Right cardiac atrium (tissue), 5 donors: Measurements from ENCODE around the gene MPND. TPM values are rescaled to one million over a fixed set of nuclear protein-coding genes. Genes with fewer than 3 reads are reported as not detected.

Experiments
- ATAC-seq, 2 donors: fragments of 200-7000 bp; cut with Tn5 transposase; one replicate each; pipeline versions ENCODE4 v1.8.0 to v1.9.1; 2020; ENCODE audit warnings: moderate library complexity in 2 of 2, mild to moderate bottlenecking in 1 of 2
- DNase-seq, 3 donors: peaks; one replicate each; pipeline ENCODE4 v3.0.0-alpha.2; 2020
- H3K27ac ChIP-seq: one replicate; pipeline ENCODE4 v1.5.1; 2013; ENCODE audit warnings: mild to moderate bottlenecking, low read length, control low read depth, moderate library complexity
- H3K27me3 ChIP-seq: one replicate; pipeline ENCODE4 v1.6.1; 2013; ENCODE audit not compliant: control insufficient read depth, insufficient read depth
- H3K4me1 ChIP-seq: one replicate; pipeline ENCODE4 v1.6.1; 2013; ENCODE audit warnings: low read length; ENCODE audit not compliant: control insufficient read depth, insufficient read depth
- H3K4me3 ChIP-seq: one replicate; pipeline ENCODE4 v1.5.1; 2013; ENCODE audit warnings: low read length, control low read depth
- H3K9me3 ChIP-seq: one replicate; pipeline ENCODE4 v1.6.1; 2013; ENCODE audit warnings: low read length; ENCODE audit not compliant: control insufficient read depth
- WGBS: extraction: QIAGEN DNeasy Blood & Tissue Kit; methylation state at CpG from one replicate; pipeline ENCODE4 v1.1.7; 2013; 5-methylcytosine and 5-hydroxymethylcytosine counted together
- intact Hi-C, 4 donors: fragments of 100-400 bp; cut with DNase I; formaldehyde crosslinking; loops; one replicate each; pipeline versions ENCODE4 v1.11.0 to v1.14.0; 2022 to 2023
- polyA plus RNA-seq: library from polyadenylated mRNA; stranded (reverse); fragments of 200-250 nt; gene quantifications from one replicate; pipeline ENCODE4 v1.2.3, GENCODE V29; 2013
- total RNA-seq, 4 donors: library from RNA; stranded (reverse); fragmentation: NEBNext Ultra II Directional; extraction: Animal tissue kit (Norgen Biotek cat#: 25700); gene quantifications; one replicate each; pipeline ENCODE4 v1.2.1, GENCODE V29; 2021
- donor health status: healthy with polysubstance abuse.
- donor health status: DM: no; HTN: yes; CAD: no.
- donor health status: DM: no; HTN: no; CAD: no.
- donor health status: DM: no; HTN: yes; CAD: no; lungs with severe emphysema.
- donor health status: DM: yes; HTN: yes; CAD: no.

MPND gene
- total and polyA plus RNA-seq, 5 donors = 22.8 to 25.8 (median 24.9) TPM

- intact Hi-C loops = no loop called here
- ATAC-seq (peak in 1 of 2 donors; percentile 8), DNase-seq (peak in 2 of 3 donors; percentile 36 to 67)
- peaks cover 35% of the 10 kb centered on the region for H3K4me1 ChIP-seq
- peak overlapping the region; percentile 24 for H3K27ac ChIP-seq
- no peaks in the 10 kb centered on the region for H3K9me3 ChIP-seq
- no peak overlapping the region for H3K4me3 ChIP-seq
- no peaks in the 10 kb centered on the region for H3K27me3 ChIP-seq
- 61% methylated on average over 16 of the region's 16 CpGs for WGBS
Measured at GRCh38 chr19:4388337-4389063, 45.1 kb downstream of the MPND start.

GRCh38 chr19:4389064-4389375 is 45.7 kb downstream of the MPND start:
- DNase-seq (peak in 1 of 3 donors; percentile 55), ATAC-seq (no peak)
- Histone ChIP-seq H3K4me1 (peaks cover 37% of the 10 kb centered on the region), H3K27me3 (no peaks in the 10 kb centered on the region), H3K4me3 (no peak overlapping the region), H3K9me3 (no peaks in the 10 kb centered on the region), H3K27ac (no peak overlapping the region)
- 63% methylated on average over 9 of the region's 9 CpGs for WGBS
- intact Hi-C loops = no loop called here

DNA sequence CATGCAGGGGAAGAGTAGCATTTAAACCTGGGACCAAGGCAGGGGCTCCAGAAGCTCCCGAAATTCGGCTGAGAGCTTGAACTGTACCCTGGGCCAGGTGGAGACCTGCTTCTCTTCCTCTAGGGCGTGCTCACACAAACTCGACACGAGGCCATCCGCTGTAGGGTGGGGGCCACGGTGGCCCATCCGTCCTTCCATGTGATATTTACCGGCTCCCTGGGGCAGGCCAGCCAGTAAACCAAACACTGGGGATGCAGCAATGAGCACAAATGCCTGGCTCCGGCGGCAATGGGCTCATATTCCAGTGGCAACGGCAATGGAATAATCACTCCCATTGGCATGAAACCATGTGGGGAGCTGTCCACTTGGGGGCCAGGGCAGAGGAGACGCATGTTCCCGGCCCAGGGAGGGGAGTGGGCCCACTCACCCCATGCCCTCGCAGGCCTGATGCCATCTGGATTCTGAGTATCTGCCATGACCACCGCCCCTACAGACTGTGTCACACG is 46.2 kb downstream of the MPND start:
- ATAC-seq = peak; percentile 1 to 27
- Histone ChIP-seq H3K27ac (peak overlapping the region; percentile 65), H3K9me3 (no peaks in the 10 kb centered on the region), H3K27me3 (no peaks in the 10 kb centered on the region), H3K4me1 (peaks cover 40% of the 10 kb centered on the region), H3K4me3 (no peak overlapping the region)
- DNase-seq = peak in 2 of 3 donors; percentile 23 to 52
- 43% methylated on average over 17 of the region's 17 CpGs for WGBS
- intact Hi-C loops = no loop called here

DNA sequence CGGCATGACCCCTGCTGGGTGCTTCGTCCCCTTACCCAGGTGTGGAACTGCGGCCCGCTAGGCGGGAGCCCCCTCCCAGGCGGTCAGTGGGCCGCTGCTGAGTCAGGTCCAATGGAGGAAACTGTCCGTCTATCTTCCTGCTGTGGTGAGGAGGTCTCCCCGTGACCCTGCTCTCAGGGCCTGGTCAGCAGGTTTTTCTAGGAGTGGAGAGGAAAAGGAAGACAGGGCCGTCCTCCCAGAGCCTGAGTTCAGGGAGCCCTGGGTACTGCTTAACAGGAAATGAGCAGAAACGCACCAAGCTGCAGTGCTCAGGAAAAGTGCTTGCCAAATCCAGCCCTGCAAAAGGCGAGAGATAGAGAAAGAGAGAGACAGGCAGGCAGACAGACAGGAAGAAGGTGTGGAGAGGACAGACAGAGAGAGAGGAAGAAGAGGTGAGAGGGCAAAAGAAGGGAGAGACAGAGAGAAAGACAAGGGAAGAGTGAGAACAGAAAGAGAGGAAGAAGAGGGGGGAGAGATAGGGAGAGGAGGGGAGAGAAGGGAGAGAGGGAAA is 46.7 kb downstream of the MPND start:
- intact Hi-C loops = no loop called here

DNA sequence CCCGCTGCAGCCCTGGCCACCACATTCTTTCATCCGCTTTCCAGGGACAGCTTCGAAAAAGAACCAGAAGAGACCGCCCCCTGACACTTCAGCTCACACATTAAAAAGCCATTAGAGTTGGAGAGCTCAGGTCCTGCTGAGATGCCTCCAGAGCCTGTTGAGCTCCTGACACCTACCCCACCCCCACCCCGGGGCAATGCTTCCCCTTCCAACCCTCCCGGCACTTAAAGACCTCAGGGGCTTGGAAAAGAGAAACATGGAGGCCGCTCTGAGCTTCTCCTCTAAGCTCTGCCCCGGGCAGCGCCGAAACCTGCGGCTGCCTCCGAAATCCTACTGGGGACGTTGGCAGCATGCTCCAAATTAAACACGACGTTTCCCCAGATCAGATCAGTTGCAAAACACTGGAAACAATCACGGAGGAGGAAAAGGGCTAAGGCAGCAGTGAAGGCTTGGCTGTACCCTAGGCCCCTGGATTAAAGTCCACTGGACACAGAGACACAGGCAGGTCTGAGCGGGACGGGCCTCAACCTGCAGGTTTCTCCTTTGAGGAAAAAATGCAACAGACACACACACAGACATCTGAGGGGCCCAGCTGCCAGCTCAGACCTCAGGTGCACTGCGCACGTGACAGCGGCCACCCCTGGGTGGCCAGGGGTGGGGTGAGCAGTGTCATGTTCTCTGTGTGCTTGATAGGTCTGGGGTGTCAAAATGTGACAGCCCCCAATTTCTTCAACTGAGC is 47.4 kb downstream of the MPND start:
- peak; percentile 18 to 25 for ATAC-seq
- DNase-seq = peak in 1 of 3 donors; percentile 61
- WGBS = 21% methylated on average over 21 of the region's 21 CpGs

More for the DNA sequence above, 46.7 kb downstream of the MPND start:
- Histone ChIP-seq H3K4me1 (peaks cover 43% of the 10 kb centered on the region), H3K27me3 (no peaks in the 10 kb centered on the region), H3K9me3 (no peaks in the 10 kb centered on the region), H3K4me3 (no peak overlapping the region), H3K27ac (peak overlapping the region; percentile 65)
- ATAC-seq (peak; percentile 55 to 77), DNase-seq (peak; percentile 55 to 75 (median 75))
- 22% methylated on average over 12 of the region's 12 CpGs for WGBS

DNA sequence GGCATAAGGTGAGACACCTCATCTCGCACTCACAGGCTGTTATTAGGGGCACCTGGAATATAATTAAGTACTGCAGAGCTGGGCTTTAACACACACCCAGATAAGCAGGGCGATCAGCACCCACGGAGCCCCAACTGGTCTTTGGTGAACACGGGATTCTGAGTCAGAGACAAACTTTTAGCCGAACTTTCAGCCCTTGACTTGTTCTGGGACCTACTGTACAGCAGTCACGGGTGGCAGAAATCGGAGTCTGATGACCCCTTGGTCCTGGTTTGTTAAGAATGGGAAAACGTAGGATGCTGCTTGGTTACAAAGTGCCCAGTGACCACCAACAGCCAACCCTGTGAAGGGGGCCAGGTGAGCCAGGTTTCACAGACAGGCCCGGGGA is 47.9 kb downstream of the MPND start:
- WGBS = 37% methylated on average over 9 of the region's 9 CpGs
- DNase-seq = no peak
- Histone ChIP-seq H3K27me3 (no peaks in the 10 kb centered on the region), H3K27ac (peak overlapping the region; percentile 65), H3K9me3 (no peaks in the 10 kb centered on the region), H3K4me3 (no peak overlapping the region), H3K4me1 (peaks cover 43% of the 10 kb centered on the region)
- ATAC-seq = no peak
- intact Hi-C loops = no loop called here

More for the DNA sequence above, 47.4 kb downstream of the MPND start:
- intact Hi-C loops = no loop called here
- no peaks in the 10 kb centered on the region for H3K27me3 ChIP-seq
- H3K9me3 ChIP-seq = no peaks in the 10 kb centered on the region
- peaks cover 43% of the 10 kb centered on the region for H3K4me1 ChIP-seq
- H3K27ac ChIP-seq = peak overlapping the region; percentile 65
- H3K4me3 ChIP-seq = no peak overlapping the region

- intact Hi-C loops = no loop called here
- H3K4me3 ChIP-seq = no peak overlapping the region
- WGBS = 38% methylated on average over 20 of the region's 20 CpGs
- peak overlapping the region; percentile 65 for H3K27ac ChIP-seq
- DNase-seq (peak; percentile 69 to 81 (median 73)), ATAC-seq (peak; percentile 47 to 70)
- no peaks in the 10 kb centered on the region for H3K27me3 ChIP-seq
- peaks cover 44% of the 10 kb centered on the region for H3K4me1 ChIP-seq
- no peaks in the 10 kb centered on the region for H3K9me3 ChIP-seq
Measured at GRCh38 chr19:4391701-4392483, 48.5 kb downstream of the MPND start.

- WGBS = 42% methylated on average over 8 of the region's 8 CpGs
- ATAC-seq (peak in 1 of 2 donors; percentile 2), DNase-seq (peak in 1 of 3 donors; percentile 22)
- H3K27ac ChIP-seq = peak overlapping the region; percentile 61
- H3K27me3 ChIP-seq = no peaks in the 10 kb centered on the region
- intact Hi-C loops = no loop called here
- H3K4me1 ChIP-seq = peaks cover 41% of the 10 kb centered on the region
- no peak overlapping the region for H3K4me3 ChIP-seq
- no peaks in the 10 kb centered on the region for H3K9me3 ChIP-seq
Measured at GRCh38 chr19:4393947-4394590, 50.7 kb downstream of the MPND start.

DNA sequence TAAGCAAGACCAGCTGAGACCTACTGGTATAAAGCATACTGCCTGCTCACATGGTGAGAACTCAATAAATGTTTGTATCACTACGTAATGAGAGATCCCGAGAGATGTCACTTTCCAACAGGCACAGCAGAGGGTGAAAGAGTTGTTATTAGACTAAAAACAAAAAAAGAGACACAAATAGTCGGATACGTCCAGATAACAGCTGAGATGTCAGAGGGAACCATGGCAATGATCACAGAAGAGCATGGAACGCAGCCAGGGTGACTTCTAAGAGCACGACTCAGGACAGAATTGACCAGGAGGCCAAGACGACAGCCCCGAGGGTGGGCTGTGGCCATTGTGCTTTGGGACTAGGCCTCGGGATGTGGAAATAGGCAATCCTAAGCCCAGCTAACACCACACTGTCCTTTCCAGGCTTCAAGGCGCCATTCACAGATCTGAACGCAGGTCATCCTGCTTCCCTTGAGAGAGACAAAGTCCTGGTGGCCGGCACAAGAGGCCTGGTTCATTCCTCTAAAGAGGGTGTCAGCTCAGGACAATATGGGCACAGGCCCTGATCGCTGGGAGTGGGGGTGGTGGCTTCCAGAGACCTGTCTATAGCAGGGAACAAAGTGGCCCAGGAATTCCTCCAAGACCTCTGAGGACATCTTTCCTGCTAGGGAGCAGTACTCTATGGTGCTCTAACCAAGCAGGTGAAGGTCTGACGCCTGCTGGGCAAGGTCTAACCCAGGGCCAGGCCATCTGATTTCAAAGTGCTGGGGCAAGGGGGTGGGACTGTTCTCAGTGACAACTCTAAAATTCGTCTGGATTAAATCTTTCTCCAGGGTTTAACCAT is 53.8 kb downstream of the MPND start:
- Histone ChIP-seq H3K27me3 (no peaks in the 10 kb centered on the region), H3K4me3 (no peak overlapping the region), H3K9me3 (no peaks in the 10 kb centered on the region), H3K4me1 (peaks cover 19% of the 10 kb centered on the region), H3K27ac (peak overlapping the region; percentile 22)
- ATAC-seq (no peak), DNase-seq (peak; percentile 39 to 65 (median 50))
- intact Hi-C loops = no loop called here
- WGBS = 39% methylated on average over 15 of the region's 15 CpGs
